HG02759 (cell line): ENCODE data around the gene CHST13.

Experiments used
- ATAC-seq: cut with Tn5 transposase; IDR thresholded peaks from one replicate; pipeline ENCODE4 v1.9.1; 2021; ENCODE audit warnings: mild to moderate bottlenecking, moderate library complexity; ENCODE audit not compliant: unreplicated experiment

The CHST13 gene

DNA sequence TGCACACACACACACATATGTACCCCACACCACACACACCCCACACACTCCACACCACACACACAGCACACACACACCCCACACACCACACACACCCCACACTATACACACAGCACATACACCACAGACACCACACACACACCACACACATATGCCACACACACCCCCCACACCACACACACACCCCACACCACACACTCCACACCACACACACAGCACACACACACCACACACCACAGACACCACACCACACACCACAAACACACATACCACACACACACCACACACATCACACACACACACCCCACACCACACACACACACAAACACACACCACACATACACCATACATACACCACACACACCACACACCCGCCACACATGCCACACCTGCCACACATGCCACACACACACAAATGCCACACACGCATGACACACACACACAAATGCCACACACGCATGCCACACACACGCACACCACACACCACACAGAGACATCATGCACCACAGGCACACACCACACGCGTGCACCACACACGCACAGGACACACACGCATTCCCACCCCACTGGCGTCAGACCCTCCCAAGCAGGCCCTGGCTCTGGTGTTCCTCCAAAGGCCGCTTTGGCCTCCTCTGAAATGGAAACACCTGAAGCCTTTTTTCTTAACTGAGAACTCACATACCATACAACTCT, 15.7 kb downstream of the CHST13 start:
- no peak for ATAC-seq

- no peak for ATAC-seq
Observed at GRCh38 chr3:126540342-126540849, 16.4 kb downstream of the CHST13 start.

GRCh38 chr3:126540951-126541627, 17.1 kb downstream of the CHST13 start:
- no peak for ATAC-seq

GRCh38 chr3:126541628-126542339, 17.8 kb downstream of the CHST13 start:
- ATAC-seq, result no peak

- ATAC-seq, result no peak
Observed at GRCh38 chr3:126542340-126543241, 18.6 kb downstream of the CHST13 start.

- ATAC-seq, result no peak
Observed at GRCh38 chr3:126543457-126544061, 19.6 kb downstream of the CHST13 start.

GRCh38 chr3:126544596-126545281, 20.8 kb downstream of the CHST13 start:
- ATAC-seq, result no peak

DNA sequence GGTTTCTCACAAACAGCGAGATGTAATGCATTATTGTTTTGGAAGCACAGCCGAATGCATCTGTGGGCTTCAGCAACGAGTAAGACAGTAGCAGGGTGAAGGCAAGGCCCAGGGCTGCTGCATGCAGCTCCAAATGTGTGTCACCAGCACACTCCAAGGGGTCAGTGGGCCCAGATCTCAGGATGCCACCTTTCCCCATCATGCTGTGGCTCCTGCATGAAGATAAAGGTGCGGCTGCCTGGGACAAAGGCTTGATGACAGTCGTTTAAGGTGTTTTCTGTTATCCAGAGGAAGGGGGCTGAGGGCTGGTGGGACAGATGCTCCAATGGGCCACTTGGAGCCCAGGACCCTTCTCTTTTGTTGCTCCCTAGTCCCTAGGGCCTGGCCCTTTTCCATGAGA, 21.6 kb downstream of the CHST13 start:
- no peak for ATAC-seq

GRCh38 chr3:126546013-126546412, 22.1 kb downstream of the CHST13 start:
- ATAC-seq, result no peak

DNA sequence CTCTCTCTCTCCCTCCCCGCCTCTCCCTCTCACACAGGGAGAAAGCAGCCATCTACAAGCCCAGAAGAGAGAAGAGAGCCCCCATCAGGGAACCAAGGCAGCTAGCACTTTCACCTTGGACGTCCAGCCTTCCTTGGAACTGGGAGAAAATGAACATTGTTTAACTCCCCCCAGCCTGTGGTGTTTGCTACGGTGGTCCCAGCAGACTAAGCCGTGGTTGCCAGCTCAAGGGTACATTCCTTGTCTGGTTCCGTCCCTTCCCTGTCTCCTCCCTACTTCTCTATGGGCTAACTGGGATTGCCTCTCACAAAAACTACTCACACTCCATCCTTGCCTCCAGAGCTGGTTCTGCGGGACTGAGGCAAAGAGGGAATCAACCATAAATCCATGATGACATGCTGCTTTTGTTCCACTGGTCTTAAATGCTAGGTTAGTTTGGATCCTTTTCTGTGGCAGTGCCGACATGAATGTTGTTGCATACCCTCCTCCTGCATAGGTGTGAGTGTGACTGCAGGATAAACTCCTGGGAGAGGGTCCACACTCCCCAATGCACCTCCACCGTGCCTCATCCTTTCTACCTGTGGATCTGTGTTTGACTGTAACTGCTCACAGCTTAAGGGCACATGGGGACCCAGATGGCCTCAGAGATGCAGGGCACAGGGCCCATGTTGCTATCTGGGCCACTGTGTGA, 22.7 kb downstream of the CHST13 start:
- ATAC-seq, result no peak

DNA sequence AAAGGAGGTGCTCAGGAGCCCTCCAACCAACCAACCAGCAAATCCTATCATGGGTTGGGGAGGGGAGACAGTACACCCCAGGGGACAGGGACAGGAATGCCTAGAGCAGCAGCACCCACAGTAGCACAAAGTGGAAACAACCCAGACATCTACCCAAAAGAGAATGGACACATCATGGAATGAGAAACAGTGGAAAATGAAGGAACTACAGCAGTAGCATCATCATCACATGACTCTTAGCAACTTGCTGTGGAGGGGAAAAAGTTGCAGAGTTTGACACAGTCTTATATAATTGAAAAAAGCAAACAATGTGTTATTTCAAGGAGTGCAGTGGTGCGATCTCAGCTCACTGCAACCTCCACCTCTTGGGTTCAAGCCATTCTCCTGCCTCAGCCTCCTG, 23.8 kb downstream of the CHST13 start:
- ATAC-seq, result no peak

- ATAC-seq, result no peak
Observed at GRCh38 chr3:126548556-126549466, 24.9 kb downstream of the CHST13 start.

DNA sequence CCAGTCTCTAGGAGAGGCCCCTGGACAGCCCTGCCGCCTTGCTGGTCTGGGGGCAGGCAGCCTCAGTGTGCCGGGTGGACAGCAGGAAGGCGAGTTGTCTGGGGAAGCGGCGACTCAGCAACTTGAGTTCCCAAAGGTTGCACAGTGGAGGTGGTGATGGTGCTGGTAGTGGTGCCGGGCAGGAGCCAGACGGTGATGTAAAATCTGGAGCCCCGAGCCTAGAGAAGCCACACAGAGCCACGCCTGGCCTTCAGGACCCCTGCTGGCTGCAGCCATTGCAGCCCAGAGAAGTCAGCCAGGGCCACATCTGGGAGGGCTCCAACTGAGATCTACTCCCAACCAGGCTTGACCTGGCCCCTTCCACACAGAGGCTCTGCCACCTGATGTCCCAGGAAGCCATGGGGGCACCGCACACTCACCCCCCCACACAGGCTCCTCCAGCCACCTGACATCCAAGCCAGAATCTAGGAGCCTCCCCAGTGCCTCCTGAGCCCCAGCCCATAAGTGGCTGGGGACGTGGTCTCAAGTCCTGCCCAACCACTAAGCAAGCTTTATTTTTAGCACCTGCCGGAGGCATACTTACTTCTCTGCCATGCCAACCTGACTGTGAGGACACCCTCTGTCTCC, 26.0 kb downstream of the CHST13 start:
- ATAC-seq, result no peak

DNA sequence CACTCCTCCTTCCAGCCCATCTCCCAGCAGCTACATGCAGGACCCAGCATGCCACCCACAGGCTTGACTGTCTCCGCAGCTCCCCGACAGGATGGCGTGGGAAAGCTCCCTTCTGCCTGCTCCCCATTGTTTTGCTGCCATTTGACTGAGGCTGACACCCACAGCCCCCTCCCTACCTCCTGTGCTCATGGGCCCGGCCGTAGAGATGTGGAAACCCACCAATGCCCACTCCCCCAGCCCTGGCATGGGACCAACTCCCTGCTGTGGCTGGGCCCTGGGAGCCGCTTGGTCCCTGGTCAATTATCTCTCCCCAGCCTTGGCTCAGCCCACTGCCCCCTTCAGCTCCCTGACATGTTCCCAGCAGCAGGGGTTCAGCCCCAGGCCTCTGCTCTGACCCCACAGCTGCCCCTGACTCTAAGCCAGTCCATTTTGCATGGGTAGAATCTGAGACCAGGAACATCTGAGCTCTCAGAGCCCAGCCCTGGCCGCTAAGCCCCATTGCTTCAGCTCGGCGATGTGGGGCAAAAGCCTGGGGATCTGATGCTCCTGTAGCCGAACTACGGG, 26.6 kb downstream of the CHST13 start:
- ATAC-seq, result no peak

DNA sequence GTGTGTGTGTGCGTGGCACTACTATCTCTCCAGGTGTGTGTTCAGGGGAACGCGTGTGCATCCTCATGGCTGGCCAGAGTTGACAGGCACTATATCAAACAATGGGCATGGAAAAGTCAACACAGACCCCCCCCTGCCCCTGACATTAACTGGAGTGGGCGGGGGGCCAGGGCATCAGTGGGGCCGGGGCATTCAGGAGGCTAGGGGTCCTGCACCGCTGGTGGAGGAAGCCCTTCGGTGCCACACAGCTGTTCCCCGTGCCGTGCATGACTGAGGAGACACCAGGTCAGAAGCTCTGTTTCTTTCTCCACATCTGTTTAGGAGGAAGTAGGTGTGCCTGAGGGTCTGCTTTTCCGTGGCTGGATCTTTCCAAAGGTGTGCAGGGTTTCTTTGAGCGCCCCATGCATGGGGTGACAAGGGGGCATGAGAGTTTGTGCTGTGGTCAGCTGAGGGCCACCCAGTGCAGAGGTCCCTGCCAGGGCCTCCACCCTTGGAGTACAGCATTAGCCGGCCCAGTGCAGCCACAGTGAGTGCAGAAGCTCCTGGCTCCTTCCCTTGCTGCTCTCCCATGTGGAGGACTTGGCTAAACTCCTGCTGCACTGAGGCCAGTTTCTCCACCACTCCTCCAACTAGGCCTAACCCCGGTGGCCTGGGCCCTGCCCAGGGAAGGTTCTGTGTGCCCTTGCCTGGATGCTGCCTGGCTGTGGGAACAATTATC, 27.3 kb downstream of the CHST13 start:
- ATAC-seq, result no peak

DNA sequence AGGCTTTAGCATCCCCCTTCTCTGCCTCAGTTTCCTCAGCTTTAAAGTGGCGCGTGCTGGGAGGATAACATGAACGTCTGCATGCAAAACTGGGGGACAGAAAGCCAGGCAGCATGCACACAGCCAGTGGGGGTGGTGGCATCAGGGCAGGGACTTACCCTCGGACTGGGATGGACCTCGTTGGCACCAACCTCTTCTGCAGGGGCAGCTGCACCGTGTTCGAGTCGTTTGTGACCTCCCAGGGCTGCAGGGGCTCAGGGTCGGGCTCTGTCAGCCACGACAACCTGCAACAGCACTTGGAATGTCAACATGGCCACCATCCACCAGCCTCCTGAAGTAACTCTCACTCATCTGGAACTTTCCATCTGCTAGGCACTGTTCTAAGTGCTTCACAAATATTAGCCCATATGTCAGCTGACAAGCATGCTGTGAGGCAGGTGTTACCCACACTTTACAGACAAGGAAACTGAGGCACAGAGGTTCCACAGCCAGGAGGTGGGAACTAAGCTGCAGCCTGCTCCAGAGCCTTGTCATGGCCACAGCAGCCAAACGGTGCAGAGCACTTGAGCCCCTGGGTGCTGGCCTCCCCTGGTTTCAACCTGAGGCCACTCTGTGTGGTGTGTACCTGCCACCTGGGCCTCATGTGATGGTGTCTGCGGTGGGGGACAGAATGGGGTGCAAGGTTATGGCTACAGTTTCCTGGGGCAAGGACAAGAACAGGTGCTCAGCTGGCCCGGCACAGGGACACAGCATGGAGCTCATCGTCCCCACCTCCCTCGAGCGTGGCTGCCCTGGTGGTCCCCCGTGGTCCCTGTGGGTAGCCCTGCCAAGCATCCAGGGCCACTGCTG, 28.1 kb downstream of the CHST13 start:
- no peak for ATAC-seq
